GM21737 (cell line): Measurements from ENCODE around the gene FOXG1.

Experiments used
- ATAC-seq: cut with Tn5 transposase; IDR thresholded peaks from one replicate; pipeline ENCODE4 v1.9.1; 2021; ENCODE audit warnings: mild to moderate bottlenecking, moderate library complexity; ENCODE audit not compliant: unreplicated experiment

FOXG1 gene

DNA sequence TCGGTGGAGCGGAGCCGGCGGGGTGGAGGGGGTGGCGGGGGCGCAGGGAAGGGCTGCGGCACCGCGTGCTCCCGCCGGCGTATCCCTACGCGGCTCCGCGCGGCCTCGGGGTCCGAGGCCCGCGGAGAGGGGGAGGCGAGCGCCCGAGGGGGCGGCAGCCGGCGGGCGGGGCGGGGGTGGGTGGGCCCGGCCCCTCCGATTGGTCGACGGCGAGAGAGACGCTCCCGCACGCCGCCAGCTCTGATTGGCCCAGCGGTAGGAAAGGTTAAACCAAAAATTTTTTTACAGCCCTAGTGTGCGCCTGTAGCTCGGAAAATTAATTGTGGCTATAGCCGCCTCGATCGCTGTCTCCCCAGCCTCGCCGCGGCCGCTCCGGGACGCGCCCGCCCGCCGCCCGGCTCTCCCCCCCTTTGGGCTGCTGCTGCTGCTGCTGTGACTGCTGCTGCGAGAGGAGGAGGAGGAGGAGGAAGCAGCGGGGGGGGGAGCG lies at the start of gene FOXG1:
Gene FOXG1, plus strand, starts transcription at position 319 of the 487 bp plus-strand sequence. CDS start 493 bp downstream, outside the sequence.
- ATAC-seq, result no peak

DNA sequence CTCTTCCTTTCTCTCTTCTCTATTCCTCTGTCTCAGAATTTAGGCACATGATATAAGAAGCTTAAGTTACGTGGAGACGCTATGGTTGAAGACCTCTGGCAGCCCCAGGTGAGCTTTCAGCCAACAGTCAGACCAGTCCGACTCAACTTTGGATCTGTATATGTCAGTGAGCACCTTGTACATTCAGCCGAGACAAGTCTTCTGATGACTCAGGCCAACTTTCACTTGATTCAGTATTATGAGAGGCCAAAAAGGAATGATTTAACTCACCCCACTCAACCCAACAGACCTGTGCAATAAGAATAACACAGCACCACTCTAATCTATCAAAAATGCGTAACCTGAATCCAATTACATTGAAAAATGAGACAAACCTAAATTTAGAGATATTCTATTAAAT lies 47.5 kb upstream of the FOXG1 start:
- ATAC-seq, result no peak

DNA sequence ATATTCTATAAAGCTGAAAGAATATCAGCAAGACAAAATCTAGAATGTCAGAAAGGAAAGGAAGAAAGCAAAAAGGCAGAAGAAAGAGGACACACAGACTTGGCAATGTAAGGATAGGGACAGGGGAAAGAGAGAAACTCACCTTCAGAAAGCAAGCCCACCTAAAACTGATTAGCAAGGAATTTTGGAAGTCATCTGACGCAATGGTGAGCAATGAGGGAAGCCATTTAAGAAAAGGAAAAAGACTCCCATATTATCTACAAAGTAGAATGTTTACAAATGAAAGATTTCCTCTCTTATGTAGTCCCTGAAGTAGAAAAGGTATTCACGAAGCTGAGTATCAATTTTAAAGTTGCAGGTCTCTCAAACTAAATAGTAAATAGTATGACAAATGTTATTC lies 35.2 kb upstream of the FOXG1 start:
- ATAC-seq, result no peak

DNA sequence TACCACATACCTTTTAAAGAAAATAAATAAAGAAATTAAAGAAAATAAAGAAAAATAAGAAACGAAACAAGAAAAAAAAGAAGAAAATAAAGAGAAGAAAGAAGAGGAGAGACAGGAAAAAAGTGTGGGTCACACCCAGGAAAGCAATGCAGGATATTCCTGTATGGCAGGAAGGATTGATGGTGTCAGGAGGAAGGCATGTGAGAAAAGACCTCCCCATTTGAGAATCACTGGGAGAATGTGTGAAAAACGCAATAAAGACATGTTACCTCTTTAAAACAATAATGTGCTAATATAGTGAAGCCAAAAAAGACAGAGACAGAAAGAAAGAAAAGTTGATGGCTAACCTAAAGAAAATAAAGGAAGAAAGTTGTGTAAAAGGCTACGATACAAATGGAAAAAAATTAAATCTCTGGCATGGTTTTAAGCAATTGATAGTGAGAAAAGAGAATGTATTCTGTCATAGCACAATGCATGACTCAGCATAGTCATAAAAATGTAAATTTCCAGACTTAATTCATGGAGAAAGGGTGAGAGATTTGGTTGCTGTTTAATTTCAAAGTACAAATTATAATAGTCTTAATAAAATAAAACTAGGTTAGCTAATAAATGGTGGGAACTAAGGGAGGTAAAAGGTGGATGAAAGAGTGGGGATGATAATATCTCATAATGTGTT lies 24.3 kb upstream of the FOXG1 start:
- no peak for ATAC-seq

DNA sequence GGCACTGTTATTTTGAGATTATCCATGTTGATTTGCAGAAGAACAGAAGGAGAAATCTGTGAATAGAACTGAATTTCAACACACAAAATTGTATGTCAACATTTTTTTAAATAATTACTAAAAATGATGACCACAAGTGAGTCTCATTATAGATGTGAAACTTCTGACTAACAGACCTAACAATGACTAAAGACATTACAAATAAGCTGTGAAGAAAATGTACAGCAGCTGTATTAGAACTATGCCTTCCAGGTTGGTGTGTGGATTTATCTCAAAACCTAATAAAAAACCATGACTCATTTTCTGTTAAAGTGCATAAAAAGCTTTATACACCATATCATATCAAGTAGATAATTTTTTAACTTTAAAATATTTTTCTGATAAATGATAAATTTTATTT lies 22.5 kb upstream of the FOXG1 start:
- no peak for ATAC-seq

DNA sequence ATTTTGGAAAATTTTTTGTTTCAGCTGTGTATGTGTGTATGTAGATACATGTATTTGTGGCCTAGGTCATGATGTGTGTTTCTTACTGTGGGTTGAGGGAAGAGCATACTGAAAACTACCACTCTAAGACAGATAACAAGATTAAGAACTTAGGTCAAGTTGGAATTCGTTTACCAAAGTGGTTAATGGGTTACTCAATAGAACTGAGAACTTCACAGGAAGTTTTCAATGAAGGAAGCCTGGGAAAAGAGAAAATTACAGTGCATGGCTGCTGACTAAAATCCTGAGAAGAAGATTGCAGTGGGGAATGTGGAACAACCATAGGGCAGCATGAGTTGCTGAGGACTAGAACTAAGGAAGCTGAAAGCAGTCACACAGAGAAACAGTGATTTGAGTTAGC lies 21.4 kb upstream of the FOXG1 start:
- no peak for ATAC-seq

DNA sequence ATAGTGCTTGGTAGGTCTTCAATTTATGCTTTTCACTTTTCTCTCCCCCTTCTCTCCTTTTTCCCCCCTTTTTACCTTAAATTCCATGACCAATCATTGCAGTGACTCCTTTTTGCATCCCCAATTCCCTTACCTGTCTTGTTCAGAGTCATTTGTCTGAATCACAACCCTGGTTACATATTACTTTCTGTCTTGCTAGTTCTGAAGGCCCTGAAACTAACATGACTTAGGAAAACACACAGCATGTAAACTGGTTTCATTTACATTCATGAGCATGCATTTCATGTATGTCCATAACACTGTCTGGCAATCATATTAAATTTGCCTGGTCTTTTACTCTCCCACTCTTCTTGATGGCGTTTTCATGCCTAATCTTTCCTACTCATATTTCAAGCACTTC lies 20.3 kb upstream of the FOXG1 start:
- ATAC-seq, result peak; percentile 74

DNA sequence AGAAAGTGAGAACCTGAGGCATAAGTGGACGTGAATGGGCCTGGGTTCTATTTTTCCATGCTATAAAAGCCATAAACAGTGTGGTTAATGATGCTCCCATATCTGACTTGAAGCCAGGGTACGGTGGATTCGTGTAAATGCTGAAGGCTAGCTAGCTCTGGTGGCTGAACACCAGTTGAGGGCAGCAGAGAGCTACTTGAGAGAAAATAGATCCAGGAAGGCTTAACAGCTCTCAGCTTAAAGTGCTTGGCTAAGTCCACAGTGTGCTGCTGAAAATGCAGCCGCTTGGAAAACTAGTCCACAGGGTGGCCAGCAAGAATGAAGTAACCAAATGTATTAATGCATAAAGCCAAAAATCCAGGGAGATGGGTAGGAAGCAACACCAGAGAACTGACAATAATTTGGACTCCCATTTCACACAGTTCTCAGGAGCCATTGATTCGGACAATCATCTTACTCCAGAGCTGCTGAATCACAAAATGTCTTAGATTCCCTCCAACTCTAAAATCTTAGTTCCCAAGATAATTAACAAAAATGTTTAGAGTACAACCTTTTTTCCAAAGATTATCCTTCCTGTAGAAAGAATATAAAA lies 15.0 kb upstream of the FOXG1 start:
- ATAC-seq, result no peak

DNA sequence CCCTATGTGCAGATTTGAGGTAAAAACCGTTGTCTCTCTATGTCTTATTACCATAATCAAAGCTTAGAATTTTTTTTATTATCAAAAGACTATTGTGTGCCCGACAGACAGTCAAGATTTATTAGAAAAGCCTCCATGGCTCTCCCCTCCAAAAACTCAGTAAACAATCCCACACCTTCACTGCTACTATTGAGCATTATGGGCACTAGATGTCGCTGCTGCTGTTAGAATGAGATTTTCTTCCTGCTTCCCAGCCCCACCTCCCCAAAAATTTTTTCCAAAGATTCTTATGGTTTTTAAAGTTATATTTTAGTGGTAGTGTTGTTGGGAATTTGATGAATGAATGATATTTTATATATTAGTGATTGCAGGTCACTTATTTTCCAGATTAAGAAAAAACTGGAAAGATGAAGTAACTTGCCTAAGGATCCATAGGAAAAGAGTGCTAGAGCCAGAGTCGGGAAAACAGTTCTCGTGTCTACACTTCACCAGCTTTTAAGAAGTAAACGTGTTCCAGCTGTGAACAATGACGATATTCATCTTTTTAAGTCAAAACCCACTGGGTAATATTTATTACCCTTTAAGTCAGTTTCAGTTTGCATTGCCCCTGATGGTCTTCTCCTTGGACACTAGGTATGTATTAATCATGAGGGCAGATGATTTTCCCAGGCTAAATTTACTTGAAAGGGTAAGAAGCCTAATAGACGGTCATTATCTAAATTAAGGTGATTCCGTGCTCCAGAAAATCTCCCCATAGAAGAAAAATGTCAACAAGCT lies 12.2 kb upstream of the FOXG1 start:
- no peak for ATAC-seq

DNA sequence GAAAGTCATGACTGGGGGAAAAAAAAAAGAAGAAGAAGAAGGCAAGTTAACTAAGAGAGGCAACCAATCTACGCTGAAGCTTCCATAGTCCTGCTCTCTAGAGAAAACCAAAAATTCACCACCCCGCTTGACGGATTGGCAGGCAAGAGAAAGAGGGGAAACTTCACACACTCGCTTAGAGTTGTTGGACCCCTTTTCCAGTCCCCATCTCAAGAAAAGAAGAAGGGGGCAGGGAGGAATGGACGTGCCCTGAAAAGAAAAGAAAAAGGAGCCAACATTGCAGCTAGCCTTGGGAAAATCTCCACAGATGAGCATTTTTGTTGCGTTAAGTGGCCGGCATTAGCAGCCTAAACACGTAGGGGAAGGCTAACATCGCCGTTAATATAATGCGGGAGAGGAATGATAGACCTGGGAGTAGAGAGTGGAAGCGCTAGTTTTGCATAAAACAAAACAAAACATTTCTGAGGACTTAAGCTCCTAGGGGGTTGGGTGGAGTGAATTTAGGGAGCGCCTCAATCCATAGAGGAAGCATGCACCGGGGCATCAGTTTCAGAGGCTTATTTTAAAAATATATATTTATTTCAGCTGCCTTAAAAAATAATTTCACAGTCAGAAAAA lies 11.3 kb upstream of the FOXG1 start:
- no peak for ATAC-seq

DNA sequence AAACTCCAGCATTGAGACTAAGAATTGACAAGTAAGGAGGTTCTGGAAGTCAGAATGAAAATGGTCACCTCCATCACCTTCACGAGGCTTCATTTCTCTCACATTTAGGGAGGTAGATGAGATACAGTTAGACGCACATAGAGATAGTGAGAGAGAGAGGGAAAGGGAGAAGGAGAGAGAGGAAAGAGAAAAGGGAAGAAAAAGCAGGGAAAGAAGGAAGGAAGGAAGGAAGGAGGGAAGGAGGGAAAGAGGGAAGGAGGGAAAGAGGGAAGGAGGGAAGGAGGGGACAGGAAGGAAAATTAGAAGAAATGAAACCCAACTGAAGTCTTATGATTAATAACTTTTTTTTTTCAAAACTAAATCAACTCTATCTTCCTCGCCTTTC lies 10.7 kb upstream of the FOXG1 start:
- no peak for ATAC-seq

DNA sequence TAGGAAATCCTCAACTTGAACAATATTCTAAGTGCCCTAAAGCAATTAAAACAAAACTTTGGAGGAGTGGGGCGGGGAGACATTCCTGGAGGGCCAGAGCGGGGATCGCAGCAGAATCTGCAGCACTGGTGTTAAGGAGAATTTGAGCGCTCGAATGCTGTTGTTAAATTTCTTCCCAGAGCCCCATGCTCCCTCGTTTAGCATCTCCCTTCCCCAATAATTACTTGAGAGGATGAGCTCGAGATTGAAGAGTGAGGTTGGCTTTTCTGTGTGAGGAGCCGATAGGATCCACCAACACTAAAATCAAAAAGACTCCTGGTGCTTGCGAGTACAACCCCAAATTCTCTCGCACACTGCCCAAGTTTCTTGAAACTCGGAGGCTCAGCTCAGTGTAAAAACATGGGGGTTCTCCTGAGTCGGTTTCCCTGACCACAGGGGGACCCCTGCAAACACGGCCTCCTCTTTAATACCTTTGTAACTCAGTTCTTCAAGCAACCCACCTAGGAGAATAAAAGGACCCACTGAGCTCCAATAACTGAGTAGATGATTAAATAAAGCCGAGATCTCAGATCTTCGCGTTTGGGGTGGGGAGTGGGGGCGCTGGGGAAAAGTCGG lies 10.2 kb upstream of the FOXG1 start:
- ATAC-seq, result no peak

DNA sequence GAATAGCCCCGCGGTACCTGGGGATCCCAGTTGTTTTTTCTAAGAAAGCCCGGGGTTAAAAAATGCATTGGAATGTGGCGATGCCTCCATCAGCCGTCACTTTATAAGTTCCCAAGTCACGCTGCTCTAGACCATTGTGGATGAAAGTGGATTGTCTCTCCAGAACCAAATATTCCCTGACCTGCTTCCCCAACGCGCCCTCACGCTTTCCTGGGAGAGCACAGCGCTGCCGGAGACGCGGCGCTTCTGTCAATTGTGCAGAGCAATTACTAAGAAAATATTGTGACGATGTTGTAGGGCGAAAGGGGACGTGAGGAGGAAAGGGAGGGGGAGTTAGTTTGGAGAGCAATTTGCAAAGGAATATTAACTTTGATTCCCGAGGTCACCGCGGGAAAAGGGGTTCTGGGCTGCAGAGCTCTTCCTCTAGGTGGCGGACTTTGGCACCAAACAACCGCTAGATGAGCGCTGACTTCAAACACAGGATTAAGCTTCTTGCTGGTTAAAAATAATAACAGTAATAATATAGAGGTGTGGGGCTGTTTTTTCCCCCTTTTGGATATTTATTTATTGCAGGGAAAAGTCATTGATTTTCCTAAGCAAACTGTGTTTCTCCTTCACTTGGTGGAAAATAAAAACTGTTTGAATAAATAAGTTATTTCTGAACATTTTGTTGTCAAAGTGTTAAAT lies 9.6 kb upstream of the FOXG1 start:
- no peak for ATAC-seq

DNA sequence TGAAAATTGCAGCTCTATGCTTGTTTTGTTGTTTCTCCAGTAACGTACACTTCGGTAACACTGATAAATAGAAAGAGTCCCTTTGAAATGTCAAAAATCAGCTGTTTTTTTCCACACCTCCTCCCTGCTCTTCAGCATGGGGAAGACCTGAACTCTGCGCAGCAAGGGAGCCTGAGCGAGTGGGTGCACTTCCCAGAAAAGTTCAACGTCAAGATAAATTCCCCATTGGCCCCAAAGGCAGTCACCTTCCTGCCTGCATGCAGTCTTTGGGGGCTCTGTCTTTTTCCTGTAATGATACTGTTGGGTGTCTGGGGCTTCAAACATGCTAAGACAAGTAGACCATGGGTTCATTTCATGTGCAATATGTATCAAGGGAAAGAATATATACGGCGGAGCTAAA lies 8.8 kb upstream of the FOXG1 start:
- ATAC-seq, result no peak

DNA sequence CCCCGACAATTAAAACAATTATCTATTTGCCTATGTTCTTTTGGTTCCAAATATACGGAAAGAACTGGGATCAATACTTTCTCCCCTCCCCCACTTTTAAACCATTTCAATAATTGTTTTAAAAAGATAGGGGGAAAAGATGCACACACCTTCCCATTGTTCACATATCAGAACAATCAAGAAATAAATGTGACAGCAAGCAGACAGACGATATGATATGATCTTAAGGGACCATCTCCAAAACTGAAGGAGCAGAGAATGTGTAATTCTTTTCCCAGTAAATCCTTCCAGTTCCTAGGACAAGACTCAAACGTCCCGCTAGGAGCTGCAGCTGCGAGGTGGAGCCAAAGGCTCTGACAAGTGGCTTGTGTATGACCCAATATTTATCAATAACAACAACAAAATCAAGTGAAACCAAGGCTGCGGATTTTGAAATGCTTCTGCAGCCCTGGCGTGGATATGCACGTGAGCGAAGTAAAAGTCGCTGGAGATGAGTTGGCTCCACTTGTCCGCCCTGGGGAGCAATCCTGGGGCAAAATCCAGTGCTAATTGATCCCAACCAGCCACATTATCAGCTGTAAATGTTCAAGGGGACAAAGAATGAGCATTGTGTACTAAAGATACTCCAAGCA lies 8.2 kb upstream of the FOXG1 start:
- no peak for ATAC-seq

DNA sequence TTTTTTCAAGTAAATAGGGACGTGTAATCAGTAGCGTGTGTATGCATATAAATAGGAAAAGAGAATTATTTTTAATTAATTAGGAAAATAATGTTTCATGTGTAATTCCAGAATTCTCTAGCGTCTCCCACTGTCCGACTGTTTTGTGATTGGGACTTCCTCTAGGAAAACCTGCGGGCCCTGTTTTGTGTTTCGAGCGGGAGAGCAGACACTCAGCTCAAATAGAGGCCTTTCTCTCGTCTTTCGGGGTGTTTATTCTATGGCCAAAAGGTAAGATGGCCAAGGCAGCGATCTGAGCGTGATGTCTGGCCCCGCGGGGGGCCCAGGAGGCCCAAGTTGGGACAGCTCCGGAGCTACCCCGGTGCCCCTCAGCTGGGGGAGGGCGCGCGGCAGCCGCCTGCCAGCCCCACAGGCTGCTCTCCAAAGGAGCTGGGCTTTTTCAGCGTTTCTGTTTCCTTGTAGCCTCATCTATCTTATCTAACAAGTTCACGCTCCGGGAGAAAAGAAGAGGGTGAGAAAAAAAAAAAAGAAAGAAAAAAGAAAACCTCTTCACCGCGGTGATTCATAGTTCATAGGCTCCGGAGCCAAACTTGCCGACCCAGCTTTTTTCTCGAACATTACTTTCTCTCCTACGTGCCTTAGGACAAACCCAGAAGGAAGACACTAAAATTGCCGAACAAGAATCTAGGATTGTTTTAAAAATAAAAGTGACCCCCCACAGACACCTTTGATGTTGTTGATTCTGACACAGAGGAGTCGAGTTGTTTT lies 7.5 kb upstream of the FOXG1 start:
- ATAC-seq, result no peak

DNA sequence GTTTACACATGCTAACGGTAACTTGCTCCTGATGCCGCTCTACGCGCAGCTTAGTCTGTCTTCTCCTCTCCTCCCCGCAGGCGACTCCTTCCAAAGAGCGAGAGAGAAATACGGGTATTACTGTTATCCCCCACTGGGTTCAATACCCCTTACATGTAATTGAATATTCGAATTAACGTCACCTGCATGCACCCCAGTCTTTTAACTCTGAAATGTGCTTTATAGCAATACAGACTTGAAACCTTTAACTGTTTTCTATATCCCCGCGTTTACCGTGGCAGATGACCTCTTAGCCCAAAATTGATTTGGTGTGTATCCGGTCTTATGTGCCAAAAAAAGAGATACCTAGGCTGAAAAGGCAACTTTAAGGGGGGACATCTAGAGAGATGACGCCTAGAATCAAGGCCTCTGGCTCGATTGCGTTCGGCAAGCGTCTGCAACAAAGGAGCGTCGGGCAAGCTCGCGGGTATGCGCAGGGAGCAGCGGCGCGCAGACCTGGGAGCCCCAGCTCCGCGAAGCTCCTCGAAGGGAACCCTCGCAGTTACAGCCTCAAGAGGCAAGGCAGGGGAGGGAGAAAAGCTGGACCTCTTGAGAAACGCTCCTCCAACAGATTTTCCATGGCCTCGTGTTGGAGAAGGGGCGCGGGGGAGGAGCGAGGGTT lies 6.8 kb upstream of the FOXG1 start:
- no peak for ATAC-seq

DNA sequence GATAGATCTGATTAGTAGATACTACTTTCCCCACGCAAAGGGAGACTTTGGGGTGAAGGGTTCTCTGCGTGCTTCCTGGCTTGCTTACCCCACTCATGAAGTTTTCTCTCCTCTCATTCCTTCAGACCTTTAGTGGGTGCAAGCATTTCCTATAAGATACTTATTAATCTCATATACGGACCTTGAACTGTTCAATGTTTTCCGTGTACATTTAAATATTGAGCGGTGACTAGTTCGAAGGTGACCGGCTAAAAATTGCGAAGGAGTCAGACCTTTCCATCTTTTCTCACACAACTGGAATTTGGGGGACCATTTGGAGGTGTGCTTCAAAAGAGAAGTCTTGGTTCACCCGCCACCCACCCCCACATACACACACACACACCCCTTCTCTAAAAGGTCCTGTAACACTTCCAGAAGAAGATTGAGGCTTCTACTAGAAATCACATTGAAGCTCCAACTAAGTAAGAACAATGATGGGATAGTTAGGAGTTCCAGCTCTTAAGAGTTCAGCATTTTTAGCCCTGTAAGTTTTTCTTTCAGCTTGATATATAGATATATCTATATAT lies 6.1 kb upstream of the FOXG1 start:
- ATAC-seq, result no peak
